ENCODE data around the gene SYP.

- TF ChIP-seq CTCF (IDR thresholded peaks at IDR 0.05) (no peak), POLR2A (IDR thresholded peaks at IDR 0.05) (no peak)
These were observed 13.0 kb downstream of the SYP start for GRCh38 chrX:49187028-49187394.
